K562 (cell line): ENCODE measurements around the gene NR3C1. TPM values are rescaled to one million over a fixed set of nuclear protein-coding genes. Genes with fewer than 3 reads are reported as not detected.

Source experiments
- ATAC-seq: fragments of 200-7000 bp; cut with Tn5 transposase; 3 replicates; pipeline ENCODE4 v1.9.1; 2020; ENCODE audit warnings: moderate library complexity
- BruUV-seq: library from RNA; stranded (reverse); fragments of 400-500 nt; replicated peaks from 2 replicates; lab custom pipeline; 2021; lab: Mats Ljungman, UMichigan
- CTCF ChIA-PET: fragments of 300-600 bp; formaldehyde crosslinking; extraction: SDS; loops from one replicate; lab custom pipeline; 2021; ENCODE audit warnings: low intra/inter-chr PET ratio; lab: Yijun Ruan, JAX
- POLR2A ChIA-PET: fragments of 300-600, 350-650 bp; sonication (Branson Sonifier 250); formaldehyde crosslinking; extraction: SDS; loops from one replicate; lab custom pipeline; 2021; ENCODE audit warnings: antibody characterized with exemption, inconsistent platforms; lab: Yijun Ruan, JAX
- DNase-seq, 4 experiments: peaks; one replicate each; pipeline versions ENCODE4 v3.0.0 to v3.0.0-alpha.2; 2011 to 2018; ENCODE audit warnings: low spot score in 3 of 4, mixed read lengths in 3 of 4; ENCODE audit errors: extremely low read depth in 1 of 4
- FAIRE-seq: peaks from 2 replicates; lab custom pipeline; 2011; peaks lifted over from hg19 to GRCh38; lab: Jason Lieb, UNC
- H2AFZ ChIP-seq: 2 replicates; pipeline ENCODE4 v1.6.0; 2011; ENCODE audit warnings: low read depth, low read length, control low read depth, inconsistent platforms
- H3K27ac ChIP-seq: fragments of 200-600 bp; 3 replicates; pipeline ENCODE4 v1.8.0; 2011; ENCODE audit warnings: low read depth, mild to moderate bottlenecking, control low read depth, inconsistent platforms, low read length, moderate library complexity, mixed read lengths; ENCODE audit errors: extremely low read depth
- H3K27me3 ChIP-seq, 2 experiments: fragments of 300-600 bp in 1 of 2; 2 replicates in 1 of 2; 3 replicates in 1 of 2; pipeline versions ENCODE4 v1.6.0 to v1.8.0; 2011; ENCODE audit warnings: inconsistent platforms in 2 of 2, low read length in 2 of 2, mild to moderate bottlenecking in 1 of 2, mixed read lengths in 1 of 2, moderate library complexity in 1 of 2; ENCODE audit not compliant: control insufficient read depth in 2 of 2, insufficient read depth in 2 of 2
- H3K36me3 ChIP-seq: fragments of 300-600 bp; 3 replicates; pipeline ENCODE4 v1.8.0; 2011; ENCODE audit warnings: mild to moderate bottlenecking, low read length, inconsistent platforms; ENCODE audit not compliant: control insufficient read depth, insufficient read depth
- H3K4me1 ChIP-seq, 2 experiments: fragments of 200-600 bp in 1 of 2; replicated peaks in 1 of 2; 2 replicates in 1 of 2; 3 replicates in 1 of 2; pipeline versions ENCODE4 v1.5.1 to v1.8.0; 2011; ENCODE audit warnings: inconsistent platforms in 2 of 2, low read length in 2 of 2, mild to moderate bottlenecking in 1 of 2, mixed read lengths in 1 of 2, moderate library complexity in 1 of 2; ENCODE audit not compliant: control insufficient read depth in 2 of 2, insufficient read depth in 2 of 2
- H3K4me2 ChIP-seq: 2 replicates; pipeline ENCODE4 v1.6.1; 2011; ENCODE audit warnings: low read length, control low read depth, inconsistent platforms, mixed read lengths; ENCODE audit not compliant: insufficient read depth
- H3K4me3 ChIP-seq: fragments of 200-600 bp; sonication (generic), shearing (Covaris generic); 2 replicates; pipeline ENCODE4 v1.5.1; 2016; ENCODE audit warnings: control low read depth, inconsistent platforms
- H3K79me2 ChIP-seq: fragments of 200-600 bp; 3 replicates; pipeline ENCODE4 v1.8.0; 2011; ENCODE audit warnings: low read length, inconsistent platforms; ENCODE audit not compliant: control insufficient read depth, insufficient read depth
- H3K9ac ChIP-seq, 2 experiments: 2 replicates each; pipeline versions ENCODE4 v1.6.0 to v1.6.1; 2011; ENCODE audit warnings: low read depth in 2 of 2, low read length in 2 of 2, control low read depth in 1 of 2, inconsistent platforms in 1 of 2, mild to moderate bottlenecking in 1 of 2, mixed read lengths in 1 of 2; ENCODE audit not compliant: insufficient read depth in 1 of 2
- H3K9me1 ChIP-seq: one replicate; pipeline ENCODE4 v1.6.0; 2011; ENCODE audit warnings: inconsistent platforms, mild to moderate bottlenecking, low read length, moderate library complexity; ENCODE audit not compliant: control insufficient read depth, insufficient read depth
- H3K9me3 ChIP-seq: replicated peaks from 2 replicates; pipeline ENCODE4 v1.5.1; 2011; ENCODE audit warnings: low read depth, low read length, inconsistent platforms; ENCODE audit not compliant: control insufficient read depth, insufficient read depth
- H4K20me1 ChIP-seq: replicated peaks from 2 replicates; pipeline ENCODE4 v1.6.1; 2011; ENCODE audit warnings: low read length, inconsistent platforms, mixed read lengths; ENCODE audit not compliant: control insufficient read depth, insufficient read depth
- ARHGAP35 ChIP-seq: fragments of 450-650 bp; IDR thresholded peaks from 2 replicates; pipeline ENCODE4 v1.6.1; 2018; ENCODE audit not compliant: partially characterized antibody
- DPF2 ChIP-seq: fragments of 450-650 bp; IDR thresholded peaks from 2 replicates; pipeline ENCODE4 v1.6.1; 2016
- ELF4 ChIP-seq: fragments of 450-650 bp; formaldehyde crosslinking; IDR thresholded peaks from 2 replicates; pipeline ENCODE4 v1.4.0; 2022; ENCODE audit warnings: missing genetic modification characterization
- EP300 ChIP-seq: IDR thresholded peaks from 2 replicates; pipeline ENCODE4 v1.6.1; 2012; ENCODE audit warnings: low read length, improper control_type of control experiment
- NELFE ChIP-seq: IDR thresholded peaks from 2 replicates; pipeline ENCODE4 v1.6.1; 2011; ENCODE audit warnings: mild to moderate bottlenecking; ENCODE audit not compliant: insufficient read depth, insufficient read length
- RAD51 ChIP-seq: fragments of 450-650 bp; IDR thresholded peaks from 2 replicates; pipeline ENCODE4 v1.7.1; 2016; ENCODE audit warnings: low read depth, mild to moderate bottlenecking, borderline replicate concordance
- RBM14 ChIP-seq: fragments of 200-400 bp; formaldehyde crosslinking; IDR thresholded peaks from 2 replicates; pipeline ENCODE4 v1.6.1; 2018; ENCODE audit warnings: low read depth, mild to moderate bottlenecking, low read length, moderate library complexity, borderline replicate concordance; ENCODE audit not compliant: insufficient read depth
- THRAP3 ChIP-seq: fragments of 450-650 bp; IDR thresholded peaks from 2 replicates; pipeline ENCODE4 v1.6.1; 2016; ENCODE audit warnings: mild to moderate bottlenecking, inconsistent platforms, borderline replicate concordance
- WGBS: fragments of 100-300 bp; shearing (Covaris generic); methylation state at CpG from one replicate; pipeline ENCODE4 v1.1.6; 2016; ENCODE audit warnings: low coverage, mixed read lengths; ENCODE audit not compliant: insufficient coverage; ENCODE audit errors: missing lambda C conversion rate; 5-methylcytosine and 5-hydroxymethylcytosine counted together
- in situ Hi-C: fragments of 300-500 bp; cut with MboI; formaldehyde crosslinking; loops from 4 replicates; pipeline ENCODE4 v1.15.0; 2018; ENCODE audit warnings: inconsistent platforms, mixed read lengths
- intact Hi-C: fragments of 100-400 bp; cut with micrococcal nuclease; formaldehyde crosslinking; loops from 2 replicates; pipeline ENCODE4 v1.14.2; 2022
- polyA plus RNA-seq, 8 experiments: library from polyadenylated mRNA; depleted of rRNA in 4 of 8; stranded (reverse) in 5 of 8; unstranded in 3 of 8; fragments of >200 nt; fragmentation: Nextera tagmentation in 2 of 8; fragmentation: Illumina TruSeq in 1 of 8; extraction: Ambion mirVana in 2 of 8; extraction: Trizol in 1 of 8; gene quantifications; 2 replicates each; pipeline versions ENCODE4 v1.2.1 to v1.2.3, GENCODE V29; 2011 to 2014; ENCODE audit warnings: inconsistent platforms in 1 of 8, missing spikeins in 1 of 8
- total RNA-seq, 7 experiments: library from RNA; depleted of rRNA in 6 of 7; stranded (reverse); fragments of >200 nt in 6 of 7; fragmentation: Illumina TruSeq in 2 of 7; extraction: Trizol in 2 of 7; gene quantifications; 2 replicates each; pipeline versions ENCODE4 v1.2.1 to v1.2.3, GENCODE V29; 2011 to 2021; ENCODE audit warnings: low replicate concordance in 1 of 7

Gene NR3C1
- total and polyA plus RNA-seq, 9 of the 15 experiments (the other 6 are each of a cell fraction or from before 2014, with no cell fraction given), result 8.2 to 36.0 (median 15.0) TPM

GRCh38 chr5:143359869-143360268, 43.6 kb downstream of the NR3C1 start:
- no peaks in the 10 kb centered on the region for H3K9me1 ChIP-seq
- no peaks in the 10 kb centered on the region for H4K20me1 ChIP-seq
- no peak overlapping the region for H3K4me3 ChIP-seq
- H3K9me3 ChIP-seq, result no peaks in the 10 kb centered on the region
- POLR2A ChIA-PET, result interaction anchor here (0.8 kb wide), 1 partner anchor 21 kb away, joined by 3 read pairs; no protein-coding TSS in a partner anchor
- H3K9ac ChIP-seq, result no peak overlapping the region
- no TSS peak for BruUV-seq
- no peaks in the 10 kb centered on the region for H3K27me3 ChIP-seq
- ATAC-seq, result no peak
- 100% methylated on average over 2 of the region's 2 CpGs for WGBS
- in situ Hi-C loops (no loop called here), intact Hi-C loops (no loop called here)
- peaks cover 85% of the 10 kb centered on the region for H3K79me2 ChIP-seq
- FAIRE-seq, result no peak
- peaks cover 0 to 14% of the 10 kb centered on the region in 2 experiments; a peak in 4 of 5 replicates for H3K4me1 ChIP-seq
- H3K36me3 ChIP-seq, result no peaks in the 10 kb centered on the region
- H2AFZ ChIP-seq, result no peak overlapping the region
- TF ChIP-seq THRAP3, result no peak
- no peak for TF ChIP-seq NELFE
- TF ChIP-seq DPF2, result no peak
- TF ChIP-seq EP300, result no peak
- TF ChIP-seq RBM14, result no peak
- no peak for TF ChIP-seq ARHGAP35
- TF ChIP-seq ELF4 (CRISPR knock-in tag), result no peak
- no peak for TF ChIP-seq RAD51
- no peak overlapping the region for H3K4me2 ChIP-seq
- no peak overlapping the region for H3K27ac ChIP-seq
- DNase-seq, result no peak
- CTCF ChIA-PET, result no interaction called here
